MM.1S (cell line): ENCODE data around the gene GPRASP3.

Experiments
- DNase-seq: peaks from one replicate; pipeline ENCODE4 v3.0.0-alpha.2; 2015
- H2AFZ ChIP-seq: fragments of 300-600 bp; sonication (generic); 2 replicates; pipeline ENCODE4 v1.6.0; 2016; ENCODE audit warnings: antibody characterized with exemption, low read length
- H3F3A ChIP-seq: fragments of 300-600 bp; sonication (generic); 2 replicates; pipeline ENCODE4 v1.6.1; 2016; ENCODE audit warnings: mild to moderate bottlenecking, antibody characterized with exemption, low read length, moderate library complexity, mixed read lengths; ENCODE audit not compliant: insufficient read depth
- H3K27ac ChIP-seq: fragments of 300-600 bp; sonication (generic); 2 replicates; pipeline ENCODE4 v1.5.1; 2016; ENCODE audit warnings: mild to moderate bottlenecking, low read length
- H3K27me3 ChIP-seq: fragments of 300-600 bp; sonication (generic); replicated peaks from 2 replicates; pipeline ENCODE4 v1.6.0; 2016; ENCODE audit warnings: low read length; ENCODE audit not compliant: insufficient read depth
- H3K36me3 ChIP-seq: fragments of 300-600 bp; sonication (generic); replicated peaks from 2 replicates; pipeline ENCODE4 v1.6.1; 2016; ENCODE audit warnings: mild to moderate bottlenecking, low read length, mixed read lengths; ENCODE audit not compliant: insufficient read depth
- H3K4me1 ChIP-seq: fragments of 300-600 bp; sonication (generic); 2 replicates; pipeline ENCODE4 v1.6.1; 2016; ENCODE audit warnings: low read length, mixed read lengths
- H3K4me2 ChIP-seq: fragments of 300-600 bp; sonication (generic); 2 replicates; pipeline ENCODE4 v1.6.0; 2016; ENCODE audit warnings: low read depth, low read length
- H3K4me3 ChIP-seq: fragments of 300-600 bp; sonication (generic); 2 replicates; pipeline ENCODE4 v1.5.1; 2016; ENCODE audit warnings: low read length, mixed read lengths
- H3K79me2 ChIP-seq: fragments of 300-600 bp; sonication (generic); 2 replicates; pipeline ENCODE4 v1.6.1; 2016; ENCODE audit warnings: mixed run types, low read length, mixed read lengths
- H3K9ac ChIP-seq: fragments of 300-600 bp; sonication (generic); 2 replicates; pipeline ENCODE4 v1.6.1; 2016; ENCODE audit warnings: low read length, mixed read lengths
- H3K9me2 ChIP-seq: fragments of 300-600 bp; sonication (generic); replicated peaks from 2 replicates; pipeline ENCODE4 v1.6.1; 2016; ENCODE audit warnings: mild to moderate bottlenecking, low read length, mixed read lengths; ENCODE audit not compliant: insufficient read depth
- H3K9me3 ChIP-seq: fragments of 300-600 bp; sonication (generic); replicated peaks from 2 replicates; pipeline ENCODE4 v1.6.1; 2016; ENCODE audit warnings: mild to moderate bottlenecking, low read length, mixed read lengths; ENCODE audit not compliant: insufficient read depth
- H4K20me1 ChIP-seq: fragments of 300-600 bp; sonication (generic); 2 replicates; pipeline ENCODE4 v1.6.1; 2016; ENCODE audit warnings: mild to moderate bottlenecking, low read length, moderate library complexity, mixed read lengths; ENCODE audit not compliant: insufficient read depth
- EZH2 ChIP-seq: fragments of 300-600 bp; sonication (generic); optimal IDR thresholded peaks from 2 replicates; pipeline ENCODE3; 2017; ENCODE audit warnings: low read depth, mild to moderate bottlenecking, antibody characterized with exemption, low read length, mixed read lengths
- EZH2phosphoT487 ChIP-seq: fragments of 300-600 bp; sonication (generic); IDR thresholded peaks from 2 replicates; pipeline ENCODE4 v1.6.1; 2018; ENCODE audit warnings: antibody characterized with exemption, low read length
- TF ChIP-seq, protein P1 (sequence below): fragments of 300-600 bp; sonication (generic); IDR thresholded peaks from 2 replicates; pipeline ENCODE4 v1.5.1; 2016; ENCODE audit warnings: antibody characterized with exemption, low read length, mixed read lengths

The GPRASP3 gene

DNA sequence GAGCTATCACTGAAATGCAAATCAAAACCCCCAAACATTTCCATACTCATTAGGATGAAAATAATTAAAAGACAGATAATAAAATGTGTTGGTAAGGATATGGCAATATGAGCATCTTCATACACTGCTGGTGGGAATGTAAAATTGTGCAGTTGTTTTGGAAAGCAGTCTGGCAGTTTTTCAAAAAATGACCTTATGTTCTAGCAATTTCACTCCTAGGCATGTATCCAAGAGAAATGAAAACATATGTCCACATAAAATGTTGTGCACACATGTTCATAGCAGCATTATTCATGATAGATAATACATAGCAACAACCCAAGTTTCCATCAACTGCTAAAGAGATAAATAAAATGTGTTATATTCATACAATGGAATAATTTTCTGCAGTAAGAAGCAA, 23.0 kb upstream of the GPRASP3 start:
- Histone ChIP-seq H3K4me2 (no peak overlapping the region), H3K9me2 (no peaks in the 10 kb centered on the region), H2AFZ (no peak overlapping the region), H3K27ac (no peak overlapping the region), H4K20me1 (no peaks in the 10 kb centered on the region), H3K4me3 (no peak overlapping the region), H3K36me3 (no peaks in the 10 kb centered on the region), H3K4me1 (no peaks in the 10 kb centered on the region), H3K79me2 (no peaks in the 10 kb centered on the region), H3K9ac (no peak overlapping the region), H3K9me3 (no peaks in the 10 kb centered on the region), H3F3A (no peaks in the 10 kb centered on the region), H3K27me3 (no peaks in the 10 kb centered on the region)
- DNase-seq, result no peak
- no peak for TF ChIP-seq EZH2phosphoT487
- TF ChIP-seq, protein P1, sequence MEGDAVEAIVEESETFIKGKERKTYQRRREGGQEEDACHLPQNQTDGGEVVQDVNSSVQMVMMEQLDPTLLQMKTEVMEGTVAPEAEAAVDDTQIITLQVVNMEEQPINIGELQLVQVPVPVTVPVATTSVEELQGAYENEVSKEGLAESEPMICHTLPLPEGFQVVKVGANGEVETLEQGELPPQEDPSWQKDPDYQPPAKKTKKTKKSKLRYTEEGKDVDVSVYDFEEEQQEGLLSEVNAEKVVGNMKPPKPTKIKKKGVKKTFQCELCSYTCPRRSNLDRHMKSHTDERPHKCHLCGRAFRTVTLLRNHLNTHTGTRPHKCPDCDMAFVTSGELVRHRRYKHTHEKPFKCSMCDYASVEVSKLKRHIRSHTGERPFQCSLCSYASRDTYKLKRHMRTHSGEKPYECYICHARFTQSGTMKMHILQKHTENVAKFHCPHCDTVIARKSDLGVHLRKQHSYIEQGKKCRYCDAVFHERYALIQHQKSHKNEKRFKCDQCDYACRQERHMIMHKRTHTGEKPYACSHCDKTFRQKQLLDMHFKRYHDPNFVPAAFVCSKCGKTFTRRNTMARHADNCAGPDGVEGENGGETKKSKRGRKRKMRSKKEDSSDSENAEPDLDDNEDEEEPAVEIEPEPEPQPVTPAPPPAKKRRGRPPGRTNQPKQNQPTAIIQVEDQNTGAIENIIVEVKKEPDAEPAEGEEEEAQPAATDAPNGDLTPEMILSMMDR, result no peak
- no peak for TF ChIP-seq EZH2

DNA sequence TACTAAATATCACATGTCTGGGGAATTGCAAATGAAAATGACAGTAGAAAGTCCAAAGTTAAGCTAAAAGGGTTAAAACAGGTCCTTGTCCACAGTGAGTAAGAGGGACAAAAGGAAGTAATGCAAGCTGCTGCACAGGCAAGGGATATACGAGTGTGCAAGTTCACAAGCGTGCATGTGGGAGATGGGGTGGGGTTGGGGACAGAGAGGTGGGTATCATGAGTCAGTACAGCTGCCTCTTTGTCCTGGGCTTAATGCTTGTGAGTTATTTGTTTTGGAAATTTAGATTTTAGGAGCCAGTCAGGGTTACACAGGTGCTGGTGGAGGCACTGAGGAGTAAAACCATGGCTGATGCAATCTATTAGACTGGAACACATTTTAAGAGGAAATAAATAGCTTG, 11.6 kb upstream of the GPRASP3 start:
- no peaks in the 10 kb centered on the region for H3K4me1 ChIP-seq
- no peak overlapping the region for H3K27ac ChIP-seq
- no peak overlapping the region for H3K4me3 ChIP-seq
- TF ChIP-seq EZH2, result no peak
- no peak for TF ChIP-seq EZH2phosphoT487
- TF ChIP-seq, protein P1, result no peak
- H2AFZ ChIP-seq, result no peak overlapping the region
- no peaks in the 10 kb centered on the region for H3K79me2 ChIP-seq
- no peak overlapping the region for H3K4me2 ChIP-seq
- H3K9me3 ChIP-seq, result no peaks in the 10 kb centered on the region
- no peaks in the 10 kb centered on the region for H3K9me2 ChIP-seq
- no peak for DNase-seq
- no peaks in the 10 kb centered on the region for H3K27me3 ChIP-seq
- no peaks in the 10 kb centered on the region for H3F3A ChIP-seq
- no peaks in the 10 kb centered on the region for H4K20me1 ChIP-seq
- H3K9ac ChIP-seq, result no peak overlapping the region
- no peaks in the 10 kb centered on the region for H3K36me3 ChIP-seq

DNA sequence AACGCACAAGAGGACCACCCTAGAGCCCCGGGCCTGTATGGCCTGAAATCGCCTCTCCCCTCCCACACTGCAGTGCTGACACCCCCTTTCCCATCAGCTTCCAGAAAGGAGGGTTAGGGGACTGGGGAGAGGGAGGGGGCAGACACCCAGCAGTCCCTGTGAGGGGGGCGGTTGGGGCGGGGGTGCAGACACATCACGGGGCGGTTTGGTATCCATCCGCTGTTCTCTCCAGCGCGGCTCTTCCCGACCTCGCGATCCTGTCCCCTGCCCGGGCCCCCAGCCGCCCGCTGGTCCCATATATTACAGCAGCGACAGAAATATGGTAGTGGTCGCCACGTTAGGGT, 8.7 kb upstream of the GPRASP3 start:
- TF ChIP-seq, protein P1, result no peak
- TF ChIP-seq EZH2 (no peak), EZH2phosphoT487 (no peak)
- Histone ChIP-seq H3K36me3 (no peaks in the 10 kb centered on the region), H3K4me2 (no peak overlapping the region), H3K79me2 (no peaks in the 10 kb centered on the region), H3K27ac (no peak overlapping the region), H3K9me2 (no peaks in the 10 kb centered on the region), H3K9me3 (no peaks in the 10 kb centered on the region), H4K20me1 (no peaks in the 10 kb centered on the region), H3K9ac (no peak overlapping the region), H3K4me1 (no peaks in the 10 kb centered on the region), H3K4me3 (no peak overlapping the region), H3F3A (no peaks in the 10 kb centered on the region), H2AFZ (no peak overlapping the region), H3K27me3 (no peaks in the 10 kb centered on the region)
- DNase-seq, result no peak
